PC-3 (cell line): ENCODE results near the gene EIPR1. TPM values are rescaled to one million over a fixed set of nuclear protein-coding genes. Genes with fewer than 3 reads are reported as not detected.

ENCODE experiments used
- ATAC-seq: fragments of 200-7000 bp; cut with Tn5 transposase; 2 replicates; pipeline ENCODE4 v1.9.1; 2020; ENCODE audit warnings: mild to moderate bottlenecking, moderate library complexity
- BruUV-seq: library from RNA; stranded (reverse); fragments of 400-500 nt; replicated peaks from 2 replicates; lab custom pipeline; 2021; lab: Mats Ljungman, UMichigan
- CTCF ChIA-PET: fragments of 300-600 bp; sonication (Branson Sonifier 250); formaldehyde crosslinking; loops from one replicate; lab custom pipeline; 2022; ENCODE audit warnings: antibody characterized with exemption; lab: Charles Lee
- POLR2A ChIA-PET: fragments of 300-600 bp; sonication (Branson Sonifier 250); formaldehyde crosslinking; loops from one replicate; lab custom pipeline; 2022; ENCODE audit warnings: antibody characterized with exemption; ENCODE audit not compliant: unreplicated experiment; lab: Charles Lee
- DNase-seq: peaks from one replicate; pipeline ENCODE4 v3.0.0-alpha.2; 2015
- H2AFZ ChIP-seq: fragments of 300-600 bp; sonication (generic); 2 replicates; pipeline ENCODE4 v1.6.0; 2016; ENCODE audit warnings: antibody characterized with exemption, low read length
- H3F3A ChIP-seq: fragments of 300-600 bp; sonication (generic); one replicate; pipeline ENCODE4 v1.6.0; 2017; ENCODE audit warnings: antibody characterized with exemption, low read length, control low read depth, mild to moderate bottlenecking; ENCODE audit not compliant: unreplicated experiment
- H3K27ac ChIP-seq: fragments of 300-600 bp; sonication (generic); 2 replicates; pipeline ENCODE4 v1.5.1; 2016; ENCODE audit warnings: mild to moderate bottlenecking, low read length
- H3K27me3 ChIP-seq: fragments of 300-600 bp; sonication (generic); 2 replicates; pipeline ENCODE4 v1.6.1; 2016; ENCODE audit warnings: low read length, mixed read lengths
- H3K36me3 ChIP-seq: fragments of 300-600 bp; sonication (generic); 2 replicates; pipeline ENCODE4 v1.6.1; 2016; ENCODE audit warnings: low read depth, mixed run types, low read length, mixed read lengths
- H3K4me1 ChIP-seq: fragments of 300-600 bp; sonication (generic); 2 replicates; pipeline ENCODE4 v1.5.1; 2016; ENCODE audit warnings: low read length; ENCODE audit not compliant: insufficient read depth
- H3K4me2 ChIP-seq: fragments of 300-600 bp; sonication (generic); 2 replicates; pipeline ENCODE4 v1.6.0; 2016; ENCODE audit warnings: low read length
- H3K4me3 ChIP-seq: fragments of 300-600 bp; sonication (generic); 2 replicates; pipeline ENCODE4 v1.5.1; 2016; ENCODE audit warnings: mild to moderate bottlenecking, low read length, mixed read lengths
- H3K79me2 ChIP-seq: fragments of 300-600 bp; sonication (generic); 2 replicates; pipeline ENCODE4 v1.6.1; 2017; ENCODE audit warnings: low read length, mixed read lengths
- H3K9ac ChIP-seq: fragments of 300-600 bp; sonication (generic); 2 replicates; pipeline ENCODE4 v1.6.0; 2016; ENCODE audit warnings: mild to moderate bottlenecking, low read length
- H3K9me2 ChIP-seq: fragments of 300-600 bp; sonication (generic); replicated peaks from 2 replicates; pipeline ENCODE4 v1.6.1; 2016; ENCODE audit warnings: mixed run types, low read length, mixed read lengths
- H3K9me3 ChIP-seq: fragments of 300-600 bp; sonication (generic); 2 replicates; pipeline ENCODE4 v1.6.1; 2016; ENCODE audit warnings: low read length, mixed read lengths
- H4K20me1 ChIP-seq: fragments of 300-600 bp; sonication (generic); 2 replicates; pipeline ENCODE4 v1.6.1; 2016; ENCODE audit warnings: low read length, mixed read lengths
- EZH2 ChIP-seq: fragments of 300-600 bp; sonication (generic); IDR thresholded peaks from one replicate; pipeline ENCODE4 v1.6.1; 2017; ENCODE audit warnings: antibody characterized with exemption, mild to moderate bottlenecking, low read length; ENCODE audit not compliant: unreplicated experiment
- EZH2phosphoT487 ChIP-seq: fragments of 300-600 bp; sonication (generic); IDR thresholded peaks from 2 replicates; pipeline ENCODE4 v1.6.1; 2018; ENCODE audit warnings: mild to moderate bottlenecking, antibody characterized with exemption, low read length, borderline replicate concordance
- intact Hi-C: fragments of 100-400 bp; cut with micrococcal nuclease; formaldehyde crosslinking; loops from 2 replicates; pipeline ENCODE4 v1.9.0; 2023
- total RNA-seq: library from RNA; depleted of rRNA; stranded (reverse); fragments of >200 nt; gene quantifications from 2 replicates; pipeline ENCODE4 v1.2.3, GENCODE V29; 2014
- TF ChIP-seq, protein P1 (sequence below): fragments of 300-600 bp; sonication (generic); conservative IDR thresholded peaks from 2 replicates; pipeline ENCODE4 v1.5.1; 2017; ENCODE audit warnings: antibody characterized with exemption, low read depth, mild to moderate bottlenecking, low read length

Gene EIPR1
- total RNA-seq, 1 experiment from 2014 or later, result 90.1 TPM

DNA sequence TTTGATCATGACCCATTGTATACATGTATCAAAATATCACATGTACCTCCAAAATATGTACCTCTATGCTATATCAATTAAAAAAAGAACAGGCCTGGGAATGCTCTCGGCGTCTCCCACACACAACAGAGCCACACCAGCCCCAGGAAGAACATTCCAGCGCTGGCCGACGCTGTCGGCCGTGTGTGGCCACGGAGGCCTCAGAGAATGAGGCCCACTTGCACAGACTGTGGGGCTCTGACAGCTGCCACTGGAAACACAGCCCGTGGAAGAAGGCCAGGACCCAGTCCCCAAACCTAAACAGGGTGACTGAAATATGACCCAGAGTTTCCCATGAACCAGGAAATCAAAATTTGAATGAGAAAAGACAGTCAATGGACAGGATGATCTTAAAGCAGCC is 69.7 kb downstream of the EIPR1 start:
- H3K27me3 ChIP-seq, result no peaks in the 10 kb centered on the region
- TF ChIP-seq EZH2 (no peak), EZH2phosphoT487 (no peak)
- TF ChIP-seq, protein P1, sequence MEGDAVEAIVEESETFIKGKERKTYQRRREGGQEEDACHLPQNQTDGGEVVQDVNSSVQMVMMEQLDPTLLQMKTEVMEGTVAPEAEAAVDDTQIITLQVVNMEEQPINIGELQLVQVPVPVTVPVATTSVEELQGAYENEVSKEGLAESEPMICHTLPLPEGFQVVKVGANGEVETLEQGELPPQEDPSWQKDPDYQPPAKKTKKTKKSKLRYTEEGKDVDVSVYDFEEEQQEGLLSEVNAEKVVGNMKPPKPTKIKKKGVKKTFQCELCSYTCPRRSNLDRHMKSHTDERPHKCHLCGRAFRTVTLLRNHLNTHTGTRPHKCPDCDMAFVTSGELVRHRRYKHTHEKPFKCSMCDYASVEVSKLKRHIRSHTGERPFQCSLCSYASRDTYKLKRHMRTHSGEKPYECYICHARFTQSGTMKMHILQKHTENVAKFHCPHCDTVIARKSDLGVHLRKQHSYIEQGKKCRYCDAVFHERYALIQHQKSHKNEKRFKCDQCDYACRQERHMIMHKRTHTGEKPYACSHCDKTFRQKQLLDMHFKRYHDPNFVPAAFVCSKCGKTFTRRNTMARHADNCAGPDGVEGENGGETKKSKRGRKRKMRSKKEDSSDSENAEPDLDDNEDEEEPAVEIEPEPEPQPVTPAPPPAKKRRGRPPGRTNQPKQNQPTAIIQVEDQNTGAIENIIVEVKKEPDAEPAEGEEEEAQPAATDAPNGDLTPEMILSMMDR, result no peak
- H3K79me2 ChIP-seq, result 0 out of 2 replicates have a peak, but pooled peaks cover 2% of the 10 kb centered on the region
- H3K9me2 ChIP-seq, result no peaks in the 10 kb centered on the region
- BruUV-seq, result no TSS peak
- H3K4me2 ChIP-seq, result no peak overlapping the region
- no peaks in the 10 kb centered on the region for H4K20me1 ChIP-seq
- H3K4me1 ChIP-seq, result peaks cover 4% of the 10 kb centered on the region; the same call in 1 of the 2 replicates
- H3K27ac ChIP-seq, result no peak overlapping the region
- ChIA-PET POLR2A (no interaction called here), CTCF (no interaction called here)
- no peaks in the 10 kb centered on the region for H3F3A ChIP-seq
- no peak overlapping the region for H3K4me3 ChIP-seq
- H3K36me3 ChIP-seq, result no peaks in the 10 kb centered on the region
- no peak for ATAC-seq
- H2AFZ ChIP-seq, result no peak overlapping the region
- intact Hi-C loops, result no loop called here
- H3K9ac ChIP-seq, result no peak overlapping the region
- no peak for DNase-seq
- H3K9me3 ChIP-seq, result no peaks in the 10 kb centered on the region

DNA sequence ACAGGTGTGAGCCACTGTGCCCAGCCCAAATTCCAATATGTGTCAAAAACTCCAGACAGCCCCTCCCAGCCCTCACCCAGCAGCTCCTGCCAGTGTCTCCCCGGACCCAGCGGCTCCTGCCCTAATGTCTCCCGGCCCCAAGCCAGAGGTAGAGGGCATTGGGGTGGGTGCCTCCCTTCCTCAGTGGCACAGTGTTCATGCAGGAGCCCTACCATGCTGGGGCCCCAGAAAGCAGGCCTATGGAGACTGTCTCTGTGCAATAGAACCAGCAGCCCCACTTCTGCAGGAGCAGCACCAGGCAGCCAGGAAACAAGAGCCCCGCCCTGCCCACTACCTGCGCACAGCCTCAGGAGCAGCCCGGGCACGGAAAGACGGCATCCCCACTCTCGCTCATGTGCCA is 70.4 kb downstream of the EIPR1 start:
- ChIA-PET CTCF (no interaction called here), POLR2A (no interaction called here)
- Histone ChIP-seq H3F3A (no peaks in the 10 kb centered on the region), H3K79me2 (0 out of 2 replicates have a peak, but pooled peaks cover 6% of the 10 kb centered on the region), H3K4me2 (no peak overlapping the region), H3K27ac (no peak overlapping the region), H3K9ac (no peak overlapping the region), H3K36me3 (no peaks in the 10 kb centered on the region), H2AFZ (no peak overlapping the region), H3K27me3 (no peaks in the 10 kb centered on the region), H3K4me3 (no peak overlapping the region), H3K9me2 (no peaks in the 10 kb centered on the region), H3K9me3 (no peaks in the 10 kb centered on the region), H4K20me1 (no peaks in the 10 kb centered on the region), H3K4me1 (peaks cover 4% of the 10 kb centered on the region; the same call in 1 of the 2 replicates)
- intact Hi-C loops, result no loop called here
- BruUV-seq, result no TSS peak
- ATAC-seq, result no peak
- TF ChIP-seq EZH2 (no peak), EZH2phosphoT487 (no peak)
- TF ChIP-seq, protein P1, result no peak
- DNase-seq, result no peak

DNA sequence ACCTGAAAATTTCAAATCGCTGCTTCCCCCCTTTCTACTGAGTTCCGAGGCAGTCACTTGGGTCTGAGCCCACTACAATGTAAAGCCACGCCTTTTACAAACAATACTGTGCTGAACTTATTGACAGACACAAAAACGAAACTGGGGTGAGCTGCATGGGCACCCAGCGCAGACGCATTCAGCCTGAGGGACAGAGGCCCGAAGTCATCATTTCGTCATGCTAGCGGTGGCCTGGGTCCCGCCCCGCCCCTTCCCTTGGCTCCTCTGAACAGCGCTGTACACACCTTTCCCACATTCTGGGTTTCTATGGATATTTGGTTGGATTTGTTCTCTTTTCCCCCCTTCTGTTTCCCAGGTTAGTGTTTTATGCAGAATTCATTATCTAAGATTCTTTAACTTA is 71.7 kb downstream of the EIPR1 start:
- Histone ChIP-seq H3K9ac (no peak overlapping the region), H4K20me1 (no peaks in the 10 kb centered on the region), H3K9me2 (no peaks in the 10 kb centered on the region), H2AFZ (no peak overlapping the region), H3K9me3 (no peaks in the 10 kb centered on the region), H3K36me3 (peaks cover 5% of the 10 kb centered on the region; the same call in 1 of the 2 replicates), H3K79me2 (0 out of 2 replicates have a peak, but pooled peaks cover 6% of the 10 kb centered on the region), H3K27me3 (no peaks in the 10 kb centered on the region), H3K4me1 (peaks cover 4% of the 10 kb centered on the region; the same call in 1 of the 2 replicates), H3K27ac (no peak overlapping the region), H3K4me2 (no peak overlapping the region), H3F3A (no peaks in the 10 kb centered on the region), H3K4me3 (no peak overlapping the region)
- POLR2A ChIA-PET, result no interaction called here
- no TSS peak for BruUV-seq
- intact Hi-C loops, result no loop called here
- ATAC-seq, result no peak
- no peak for DNase-seq
- CTCF ChIA-PET, result no interaction called here
- no peak for TF ChIP-seq EZH2
- TF ChIP-seq, protein P1, result no peak
- TF ChIP-seq EZH2phosphoT487, result no peak
